IMR-90 (cell line): ENCODE data around the gene ANK3. TPM values are rescaled to one million over a fixed set of nuclear protein-coding genes. Genes with fewer than 3 reads are reported as not detected.

Experiments used
- ATAC-seq: fragments of 200-7000 bp; cut with Tn5 transposase; 2 replicates; pipeline ENCODE4 v1.9.1; 2020; ENCODE audit warnings: low read depth, mild to moderate bottlenecking, moderate library complexity
- BruUV-seq: library from RNA; stranded (reverse); fragments of 400-500 nt; replicated peaks from 2 replicates; lab custom pipeline; 2021; lab: Mats Ljungman, UMichigan
- CTCF ChIA-PET: fragments of 300-600 bp; formaldehyde crosslinking; extraction: SDS; loops from one replicate; lab custom pipeline; 2021; ENCODE audit warnings: antibody characterized with exemption; lab: Yijun Ruan, JAX
- POLR2A ChIA-PET: fragments of 300-600 bp; sonication (Branson Sonifier 250); formaldehyde crosslinking; loops from one replicate; lab custom pipeline; 2022; ENCODE audit warnings: antibody characterized with exemption; ENCODE audit not compliant: unreplicated experiment; lab: Charles Lee
- DNase-seq: peaks from one replicate; pipeline ENCODE4 v3.0.0; 2013
- H2AFZ ChIP-seq: replicated peaks from 2 replicates; pipeline ENCODE3; 2013; ENCODE audit warnings: low read length, mild to moderate bottlenecking; ENCODE audit not compliant: poor library complexity
- H2AK5ac ChIP-seq: 2 replicates; pipeline ENCODE4 v1.6.1; 2013; ENCODE audit warnings: low read depth, low read length, inconsistent platforms
- H2AK9ac ChIP-seq: replicated peaks from 2 replicates; pipeline ENCODE3; 2013; ENCODE audit warnings: mild to moderate bottlenecking, low read depth, low read length, moderate library complexity; ENCODE audit not compliant: poor library complexity
- H2BK120ac ChIP-seq: 2 replicates; pipeline ENCODE4 v1.6.1; 2013; ENCODE audit warnings: low read depth, low read length, inconsistent platforms
- H2BK15ac ChIP-seq: 3 replicates; pipeline ENCODE4 v1.6.1; 2013; ENCODE audit warnings: low read depth, low read length, inconsistent platforms
- H2BK20ac ChIP-seq: 2 replicates; pipeline ENCODE4 v1.6.1; 2013; ENCODE audit warnings: low read depth, mild to moderate bottlenecking, inconsistent platforms, low read length, moderate library complexity
- H2BK5ac ChIP-seq: 2 replicates; pipeline ENCODE4 v1.6.1; 2013; ENCODE audit warnings: mild to moderate bottlenecking, low read depth, low read length, inconsistent platforms; ENCODE audit not compliant: poor library complexity, severe bottlenecking
- H3K14ac ChIP-seq: replicated peaks from 2 replicates; pipeline ENCODE4 v1.6.1; 2013; ENCODE audit warnings: low read depth, low read length, inconsistent platforms
- H3K18ac ChIP-seq: 2 replicates; pipeline ENCODE4 v1.6.1; 2013; ENCODE audit warnings: low read depth, low read length, control low read depth
- H3K23ac ChIP-seq: 2 replicates; pipeline ENCODE4 v1.6.1; 2013; ENCODE audit warnings: low read depth, low read length, inconsistent platforms
- H3K27ac ChIP-seq: 2 replicates; pipeline ENCODE4 v1.5.1; 2013; ENCODE audit warnings: mild to moderate bottlenecking, control low read depth, low read length; ENCODE audit not compliant: insufficient read depth
- H3K27me3 ChIP-seq: 2 replicates; pipeline ENCODE4 v1.6.1; 2013; ENCODE audit warnings: low read length; ENCODE audit not compliant: control insufficient read depth, insufficient read depth
- H3K36me3 ChIP-seq: 2 replicates; pipeline ENCODE4 v1.6.1; 2013; ENCODE audit warnings: low read length, mixed read lengths; ENCODE audit not compliant: control insufficient read depth, insufficient read depth
- H3K4ac ChIP-seq: 2 replicates; pipeline ENCODE4 v1.6.1; 2013; ENCODE audit warnings: low read depth, low read length, inconsistent platforms
- H3K4me1 ChIP-seq: 2 replicates; pipeline ENCODE4 v1.6.1; 2013; ENCODE audit warnings: low read length, mixed read lengths; ENCODE audit not compliant: control insufficient read depth, insufficient read depth
- H3K4me2 ChIP-seq: 2 replicates; pipeline ENCODE4 v1.6.1; 2013; ENCODE audit warnings: low read depth, mild to moderate bottlenecking, control low read depth, low read length, moderate library complexity
- H3K4me3 ChIP-seq: 2 replicates; pipeline ENCODE4 v1.5.1; 2013; ENCODE audit warnings: low read depth, mild to moderate bottlenecking, control low read depth, low read length, moderate library complexity; ENCODE audit not compliant: insufficient read depth
- H3K56ac ChIP-seq: 2 replicates; pipeline ENCODE4 v1.6.1; 2013; ENCODE audit warnings: low read length, inconsistent platforms; ENCODE audit not compliant: insufficient read depth; ENCODE audit errors: extremely low read depth
- H3K79me1 ChIP-seq, 2 experiments: 2 replicates each; pipeline ENCODE4 v1.6.1; 2013; ENCODE audit warnings: low read length in 2 of 2, inconsistent platforms in 1 of 2, low read depth in 1 of 2
- H3K9ac ChIP-seq: 2 replicates; pipeline ENCODE4 v1.6.1; 2013; ENCODE audit warnings: low read depth, low read length, control low read depth
- H3K9me1 ChIP-seq: 2 replicates; pipeline ENCODE4 v1.6.1; 2013; ENCODE audit warnings: low read length, inconsistent platforms; ENCODE audit not compliant: insufficient read depth
- H3K9me3 ChIP-seq: 2 replicates; pipeline ENCODE4 v1.6.1; 2013; ENCODE audit warnings: low read length; ENCODE audit not compliant: control insufficient read depth, insufficient read depth
- H4K20me1 ChIP-seq: 2 replicates; pipeline ENCODE4 v1.6.1; 2013; ENCODE audit warnings: low read length, inconsistent platforms; ENCODE audit not compliant: insufficient read depth
- H4K5ac ChIP-seq: 2 replicates; pipeline ENCODE4 v1.6.1; 2013; ENCODE audit warnings: mild to moderate bottlenecking, low read depth, low read length, control low read depth
- H4K8ac ChIP-seq, 2 experiments: 2 replicates each; pipeline ENCODE4 v1.6.1; 2013; ENCODE audit warnings: low read depth in 2 of 2, low read length in 2 of 2, control low read depth in 1 of 2, inconsistent platforms in 1 of 2
- H4K91ac ChIP-seq: 2 replicates; pipeline ENCODE4 v1.6.1; 2013; ENCODE audit warnings: low read depth, low read length, inconsistent platforms; ENCODE audit not compliant: insufficient read depth
- BHLHE40 ChIP-seq: fragments of 150-350 bp; IDR thresholded peaks from 2 replicates; pipeline ENCODE4 v1.6.1; 2016; ENCODE audit warnings: mild to moderate bottlenecking, low read depth, low read length
- CHD1 ChIP-seq: IDR thresholded peaks from 2 replicates; pipeline ENCODE4 v1.6.1; 2012; ENCODE audit warnings: low read depth, low read length, improper control_type of control experiment
- CTCF ChIP-seq: conservative IDR thresholded peaks from 2 replicates; pipeline ENCODE4 v1.5.1; 2012; ENCODE audit warnings: mild to moderate bottlenecking, low read depth, low read length, improper control_type of control experiment
- FOS ChIP-seq: fragments of 150-350 bp; IDR thresholded peaks from 2 replicates; pipeline ENCODE4 v1.6.1; 2016; ENCODE audit warnings: low read depth, low read length
- MAFK ChIP-seq: IDR thresholded peaks from 2 replicates; pipeline ENCODE4 v1.6.1; 2012; ENCODE audit warnings: low read depth, low read length, improper control_type of control experiment
- NFE2L2 ChIP-seq: fragments of 150-350 bp; IDR thresholded peaks from 2 replicates; pipeline ENCODE4 v1.6.1; 2016; ENCODE audit warnings: low read depth, mild to moderate bottlenecking, low read length
- POLR2A ChIP-seq: IDR thresholded peaks from 2 replicates; pipeline ENCODE4 v1.6.1; 2012; ENCODE audit warnings: mild to moderate bottlenecking, low read depth, low read length
- RAD21 ChIP-seq: IDR thresholded peaks from 2 replicates; pipeline ENCODE4 v1.6.1; 2012; ENCODE audit warnings: low read length, improper control_type of control experiment
- RFX5 ChIP-seq: IDR thresholded peaks from 2 replicates; pipeline ENCODE4 v1.8.0; 2012; ENCODE audit warnings: low read depth, mild to moderate bottlenecking, low read length, moderate library complexity
- SMC3 ChIP-seq: fragments of 150-350 bp; IDR thresholded peaks from 2 replicates; pipeline ENCODE4 v1.6.1; 2016; ENCODE audit warnings: low read depth, mild to moderate bottlenecking, antibody characterized with exemption, low read length, moderate library complexity
- USF2 ChIP-seq: fragments of 150-350 bp; IDR thresholded peaks from 2 replicates; pipeline ENCODE4 v1.6.1; 2017; ENCODE audit warnings: mild to moderate bottlenecking, antibody characterized with exemption, low read length, low read depth
- WGBS, 2 experiments: methylation state at CpG; one replicate each; pipeline versions ENCODE4 v1.1.5 to v1.1.7; 2013; ENCODE audit warnings: missing lambda C conversion rate in 2 of 2; ENCODE audit not compliant: insufficient read length in 1 of 2; ENCODE audit errors: extremely low coverage in 2 of 2; 5-methylcytosine and 5-hydroxymethylcytosine counted together
- dilution Hi-C: fragments of 300-500 bp; cut with HindIII; formaldehyde crosslinking; loops from one replicate; pipeline ENCODE4 v1.14.3; 2018; ENCODE audit warnings: low sequenced_read_pairs; ENCODE audit not compliant: unreplicated experiment
- in situ Hi-C: fragments of 300-500 bp; cut with MboI; formaldehyde crosslinking; loops from 3 replicates; pipeline ENCODE4 v1.14.3; 2019; ENCODE audit warnings: low sequenced_read_pairs, inconsistent platforms, mixed read lengths
- intact Hi-C: fragments of 100-400 bp; cut with micrococcal nuclease; formaldehyde crosslinking; loops from 2 replicates; pipeline ENCODE4 v1.10.0; 2022
- polyA plus RNA-seq, 3 experiments: library from polyadenylated mRNA; depleted of rRNA; stranded (reverse); fragments of >200 nt; gene quantifications; 2 replicates each; pipeline ENCODE4 v1.2.3, GENCODE V29; 2012; ENCODE audit warnings: low replicate concordance in 1 of 3
- total RNA-seq: library from RNA; depleted of rRNA; stranded (reverse); fragments of >200 nt; gene quantifications from 2 replicates; pipeline ENCODE4 v1.2.3, GENCODE V29; 2012

Gene ANK3
- total and polyA plus RNA-seq, 2 of the 4 experiments (the other 2 are of a cell fraction) = 0.63 to 1.8 TPM

GRCh38 chr10:60016794-60017193 is 372.9 kb downstream of the ANK3 start:
- DNase-seq = no peak
- no peak overlapping the region for H3K4me3 ChIP-seq
- intact Hi-C loops (no loop called here), in situ Hi-C loops (no loop called here), dilution Hi-C loops (no loop called here)
- no peak overlapping the region for H4K8ac ChIP-seq
- H2BK15ac ChIP-seq = no peak overlapping the region
- no peak overlapping the region for H3K4me2 ChIP-seq
- no CpG with 5 or more reads among the region's 3 CpGs for WGBS, 2 experiments
- no peak overlapping the region for H3K9ac ChIP-seq
- H3K4me1 ChIP-seq = no peaks in the 10 kb centered on the region
- H2BK120ac ChIP-seq = no peak overlapping the region
- no peak overlapping the region for H3K4ac ChIP-seq
- H3K14ac ChIP-seq = no peak overlapping the region
- no peak overlapping the region for H3K27ac ChIP-seq
- no peak overlapping the region for H4K5ac ChIP-seq
- POLR2A ChIA-PET = no interaction called here
- no peak overlapping the region for H2AFZ ChIP-seq
- H2AK9ac ChIP-seq = no peak overlapping the region
- BruUV-seq = no TSS peak
- no peak overlapping the region for H2AK5ac ChIP-seq
- H3K9me1 ChIP-seq = no peaks in the 10 kb centered on the region
- H3K36me3 ChIP-seq = no peaks in the 10 kb centered on the region
- H3K9me3 ChIP-seq = no peaks in the 10 kb centered on the region
- H3K79me1 ChIP-seq = no peaks in the 10 kb centered on the region
- H4K20me1 ChIP-seq = no peaks in the 10 kb centered on the region
- no peak overlapping the region for H3K56ac ChIP-seq
- CTCF ChIA-PET = no interaction called here
- no peak overlapping the region for H3K23ac ChIP-seq
- no peak overlapping the region for H2BK20ac ChIP-seq
- no peak for ATAC-seq
- H2BK5ac ChIP-seq = no peak overlapping the region
- no peak overlapping the region for H3K18ac ChIP-seq
- H3K27me3 ChIP-seq = no peaks in the 10 kb centered on the region
- no peak overlapping the region for H4K91ac ChIP-seq
- TF ChIP-seq CTCF = no peak
- no peak for TF ChIP-seq BHLHE40
- no peak for TF ChIP-seq RAD21
- no peak for TF ChIP-seq NFE2L2
- no peak for TF ChIP-seq USF2
- no peak for TF ChIP-seq CHD1
- no peak for TF ChIP-seq MAFK
- no peak for TF ChIP-seq FOS
- TF ChIP-seq RFX5 = no peak
- no peak for TF ChIP-seq SMC3
- TF ChIP-seq POLR2A = no peak
